Stimulated activated CD4-positive, alpha-beta T cell treated with anti-CD3 and anti-CD28 coated beads, TNF-alpha, amount 100 ng/mL, for 4 hours (primary cell): ENCODE measurements around the gene ACBD6.

ENCODE experiments used
- DNase-seq, 3 experiments: peaks; one replicate each; pipeline ENCODE4 v3.0.0-alpha.2; 2020; ENCODE audit warnings: low read depth in 3 of 3

Gene ACBD6

DNA sequence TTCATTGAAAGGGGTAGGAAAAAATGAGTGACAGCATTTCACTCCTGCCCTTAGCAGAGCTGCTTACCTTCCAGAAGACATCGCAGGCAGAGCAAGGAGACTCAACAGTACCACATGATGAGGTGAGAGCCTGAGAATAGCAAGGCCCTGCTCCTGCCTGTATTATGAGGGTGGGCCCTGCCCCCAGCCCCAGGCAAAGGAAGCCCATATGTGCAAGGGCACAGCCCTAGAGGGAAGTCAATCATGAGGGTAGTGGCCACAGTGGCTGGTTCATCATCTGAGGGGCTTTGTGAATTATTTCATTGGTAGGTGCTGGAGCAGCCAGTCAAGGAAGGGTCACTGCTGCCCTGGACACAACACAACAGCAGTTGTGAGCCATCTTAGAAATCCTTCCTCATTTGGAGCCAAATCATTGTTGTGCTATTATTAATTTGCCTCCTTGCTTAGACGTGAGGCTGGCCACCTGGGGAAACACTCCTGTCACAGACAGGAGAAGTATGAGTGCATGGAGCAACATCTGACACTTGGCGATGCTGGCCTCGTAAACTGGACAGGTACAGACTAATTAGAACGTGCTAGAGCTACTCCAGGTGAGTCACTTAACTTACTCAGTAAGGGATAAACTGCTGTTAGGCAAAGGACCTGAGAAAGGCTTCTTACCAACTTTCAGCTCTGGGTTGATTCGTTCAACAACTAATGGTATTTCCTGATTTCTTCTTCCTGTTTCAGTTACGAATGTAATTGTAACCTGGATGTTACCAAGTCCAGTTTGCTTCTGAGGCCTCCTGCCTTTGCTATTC, 22.7 kb upstream of the ACBD6 start:
- DNase-seq: no peak

DNA sequence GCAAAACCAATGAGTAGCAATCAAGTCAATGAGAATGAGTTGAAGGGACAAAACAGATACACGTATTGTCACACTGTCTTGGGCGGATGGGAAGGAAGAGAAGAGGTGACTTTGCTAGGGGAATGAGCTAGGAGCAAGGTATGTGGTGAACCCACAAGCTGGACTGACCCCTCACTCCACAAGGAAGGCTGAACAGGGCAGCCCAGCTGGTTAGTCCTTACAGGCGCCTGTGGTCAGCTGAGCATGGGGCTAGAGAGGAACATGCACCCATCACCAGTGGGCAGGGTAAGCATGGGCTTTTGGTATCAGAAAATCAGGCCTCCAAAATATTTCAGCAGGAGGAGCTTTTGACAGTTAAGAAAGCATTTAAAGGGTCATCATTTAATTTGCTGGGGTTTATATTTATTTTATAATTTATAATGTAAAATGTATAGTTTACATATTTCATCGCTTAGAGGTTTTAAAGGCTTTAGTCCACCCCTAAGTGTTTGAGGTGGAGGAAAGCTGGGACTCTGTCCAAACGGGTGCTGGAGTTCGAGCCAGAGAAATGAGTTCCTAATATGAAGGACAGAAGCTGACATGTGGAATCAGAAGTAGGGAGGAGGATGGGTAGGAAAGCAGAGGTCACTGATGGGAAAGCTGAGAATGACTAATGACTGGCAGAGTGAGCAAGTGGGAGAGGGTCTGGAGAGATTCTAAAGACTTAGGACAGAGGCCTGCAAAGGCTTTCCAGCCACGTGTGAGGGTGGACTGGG, 22.0 kb upstream of the ACBD6 start:
- no peak for DNase-seq

DNA sequence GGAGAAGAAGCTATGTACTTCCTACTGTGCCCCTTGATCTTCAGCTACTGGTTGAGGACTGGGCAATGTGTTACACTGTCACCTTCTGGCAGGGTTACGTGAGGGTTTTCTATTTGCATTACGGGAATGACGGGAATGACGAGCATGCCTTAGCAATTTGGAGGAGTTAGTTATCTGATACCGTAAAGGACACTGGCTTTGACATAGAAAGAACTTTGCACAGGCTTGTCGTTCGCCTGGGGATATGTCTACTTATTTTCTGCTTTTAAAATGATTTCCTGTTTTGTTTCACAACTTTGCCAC, 19.8 kb upstream of the ACBD6 start:
- DNase-seq: no peak

DNA sequence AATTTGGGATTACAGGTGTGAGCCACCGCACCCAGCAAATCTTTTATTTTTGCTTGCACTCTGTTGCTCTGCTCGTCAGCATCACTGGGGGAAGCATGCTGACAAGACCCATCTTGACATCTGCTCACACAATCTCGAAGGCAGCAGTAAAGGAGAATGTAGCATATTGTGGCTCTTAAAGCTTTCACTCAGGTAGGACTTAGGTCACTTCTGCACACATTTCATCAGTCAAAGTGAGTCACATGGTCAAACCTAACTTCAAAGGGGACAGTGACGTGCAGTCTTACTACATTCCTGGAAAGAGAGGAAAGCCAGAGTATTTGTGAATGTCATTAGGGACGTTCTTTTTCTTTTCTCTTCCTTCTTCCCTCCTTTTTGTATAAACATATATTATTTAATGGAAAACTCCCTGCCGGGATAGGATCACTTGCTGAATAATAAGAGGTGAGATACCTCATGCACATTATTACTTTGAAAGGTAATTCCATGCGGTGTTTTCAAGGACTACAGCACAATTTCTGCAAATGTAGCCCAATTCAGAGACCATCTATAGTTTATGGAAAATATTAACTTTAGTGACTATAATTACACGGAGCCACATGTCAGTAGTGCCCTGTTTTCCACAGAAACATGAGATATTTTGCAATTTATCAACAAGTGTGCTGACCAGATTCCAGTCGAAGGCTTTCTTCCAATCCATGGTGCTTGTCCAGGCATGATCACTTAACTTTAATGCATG, 19.3 kb upstream of the ACBD6 start:
- no peak for DNase-seq

DNA sequence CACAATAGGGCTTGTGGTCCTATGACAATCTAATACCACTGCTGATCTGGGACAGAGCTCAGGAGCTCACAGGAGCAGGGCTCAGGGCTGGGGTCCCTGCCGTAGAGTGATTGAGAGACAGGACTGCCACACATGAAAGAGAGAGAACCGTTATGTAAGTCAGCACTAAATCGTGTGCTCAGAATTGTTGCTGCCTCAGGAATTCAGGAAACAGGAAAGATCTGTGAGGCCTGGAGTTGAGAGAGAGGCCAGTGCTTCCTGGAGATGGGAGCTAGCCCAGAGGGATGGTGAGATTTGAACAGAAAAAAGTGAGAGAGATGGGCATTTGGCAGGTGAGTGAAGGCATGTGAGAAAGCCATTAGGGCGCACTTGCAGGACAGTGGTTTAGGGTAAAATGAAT, 17.5 kb upstream of the ACBD6 start:
- DNase-seq: no peak

DNA sequence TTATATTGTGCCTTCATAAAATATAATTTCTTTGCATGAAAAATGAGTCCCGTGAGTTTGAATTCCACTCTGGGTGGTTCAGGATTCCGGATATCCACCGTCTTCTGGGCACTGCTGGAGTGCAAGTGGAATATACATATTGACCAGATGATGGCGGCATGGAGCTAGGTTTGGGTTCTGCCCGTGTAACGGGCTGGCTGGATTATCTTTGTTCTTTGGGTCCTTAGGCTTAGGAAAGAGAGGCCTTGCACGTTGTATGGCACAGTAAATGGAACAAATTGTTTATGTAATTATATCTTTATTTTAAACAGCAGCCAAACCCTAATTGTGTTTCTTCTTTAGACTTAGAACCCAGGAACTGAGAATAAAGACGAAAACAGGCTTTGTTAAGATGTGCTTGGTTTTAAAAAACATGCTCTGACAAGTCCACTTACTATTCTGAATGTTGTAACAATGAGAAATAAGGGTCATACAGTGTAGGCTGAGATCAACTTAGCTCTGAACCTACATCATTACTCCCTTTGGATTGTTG, 13.5 kb upstream of the ACBD6 start:
- peak; percentile 16 to 38 (median 27) for DNase-seq

DNA sequence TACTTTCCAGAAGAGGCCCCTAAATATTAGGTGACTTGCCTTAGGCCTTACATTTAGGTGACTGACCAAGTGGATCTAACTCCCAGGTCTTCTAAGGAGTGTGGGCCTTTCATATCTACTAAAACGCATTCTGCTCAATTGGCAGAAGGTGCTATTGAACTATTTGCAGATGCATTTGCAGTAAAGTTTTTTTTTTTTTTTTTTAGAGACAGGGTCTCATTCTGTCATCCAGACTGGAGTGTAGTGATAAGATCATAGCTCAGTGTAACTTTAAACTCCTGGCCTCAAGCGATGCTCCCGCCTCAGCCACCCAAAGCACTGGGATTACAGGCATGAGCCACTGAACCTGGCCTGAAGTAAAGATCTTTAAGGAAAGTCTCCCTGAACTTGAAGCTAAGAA, 13.0 kb upstream of the ACBD6 start:
- no peak for DNase-seq

DNA sequence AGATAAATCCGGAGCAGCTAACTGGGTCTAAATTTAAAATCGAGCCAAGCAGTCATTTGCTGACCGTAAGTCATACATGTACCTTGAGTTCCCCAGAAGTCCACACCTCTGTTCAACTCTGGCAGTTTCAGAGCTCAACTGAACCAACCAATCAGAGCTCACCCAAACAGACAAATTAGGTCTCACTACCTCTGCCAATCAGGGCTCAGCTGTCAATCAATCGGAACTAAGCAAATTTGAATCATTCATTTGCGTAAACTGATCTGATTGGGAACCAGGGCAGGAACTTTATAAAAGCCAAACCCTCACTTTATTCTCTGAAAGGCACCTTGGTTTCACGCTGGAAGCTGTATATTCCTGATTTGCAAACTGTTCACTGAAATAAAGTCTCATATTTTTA, 11.2 kb upstream of the ACBD6 start:
- no peak for DNase-seq

DNA sequence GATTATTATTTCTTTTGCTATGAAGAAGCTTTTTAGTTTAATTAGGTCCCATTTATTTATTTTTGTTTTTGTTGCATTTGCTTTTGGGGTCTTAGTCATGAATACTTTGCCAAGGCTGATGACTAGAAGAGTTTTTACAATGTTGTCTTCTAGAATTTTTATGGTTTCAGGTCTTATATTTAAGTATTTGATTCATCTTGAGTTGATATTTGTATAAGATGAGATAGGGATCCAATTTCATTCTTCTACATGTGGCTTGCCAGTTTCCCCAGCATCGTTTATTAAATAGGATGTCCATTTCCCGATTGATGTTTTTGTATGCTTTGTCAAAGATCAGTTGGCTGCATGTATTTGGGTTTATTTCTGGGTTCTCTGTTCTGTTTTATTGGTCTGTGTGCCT, 8.5 kb upstream of the ACBD6 start:
- no peak for DNase-seq

DNA sequence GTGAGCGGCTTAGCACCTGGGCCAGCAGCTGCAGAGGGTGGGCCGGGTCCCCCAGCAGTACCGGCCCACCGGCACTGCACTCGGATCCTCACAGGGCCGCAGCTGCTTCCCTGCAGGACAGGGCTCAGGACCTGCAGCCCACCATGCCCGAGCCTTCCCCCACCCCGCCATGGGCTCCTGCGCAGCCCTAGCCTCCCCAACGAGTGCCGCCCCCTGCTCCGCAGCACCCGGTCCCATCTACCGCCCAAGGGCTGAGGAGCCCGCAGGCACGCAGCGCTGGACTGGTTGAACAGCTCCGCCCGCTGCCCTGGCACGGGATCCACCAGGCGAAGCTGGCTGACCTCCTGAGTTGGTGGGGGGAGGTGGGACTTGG, 6.3 kb upstream of the ACBD6 start:
- no peak for DNase-seq

DNA sequence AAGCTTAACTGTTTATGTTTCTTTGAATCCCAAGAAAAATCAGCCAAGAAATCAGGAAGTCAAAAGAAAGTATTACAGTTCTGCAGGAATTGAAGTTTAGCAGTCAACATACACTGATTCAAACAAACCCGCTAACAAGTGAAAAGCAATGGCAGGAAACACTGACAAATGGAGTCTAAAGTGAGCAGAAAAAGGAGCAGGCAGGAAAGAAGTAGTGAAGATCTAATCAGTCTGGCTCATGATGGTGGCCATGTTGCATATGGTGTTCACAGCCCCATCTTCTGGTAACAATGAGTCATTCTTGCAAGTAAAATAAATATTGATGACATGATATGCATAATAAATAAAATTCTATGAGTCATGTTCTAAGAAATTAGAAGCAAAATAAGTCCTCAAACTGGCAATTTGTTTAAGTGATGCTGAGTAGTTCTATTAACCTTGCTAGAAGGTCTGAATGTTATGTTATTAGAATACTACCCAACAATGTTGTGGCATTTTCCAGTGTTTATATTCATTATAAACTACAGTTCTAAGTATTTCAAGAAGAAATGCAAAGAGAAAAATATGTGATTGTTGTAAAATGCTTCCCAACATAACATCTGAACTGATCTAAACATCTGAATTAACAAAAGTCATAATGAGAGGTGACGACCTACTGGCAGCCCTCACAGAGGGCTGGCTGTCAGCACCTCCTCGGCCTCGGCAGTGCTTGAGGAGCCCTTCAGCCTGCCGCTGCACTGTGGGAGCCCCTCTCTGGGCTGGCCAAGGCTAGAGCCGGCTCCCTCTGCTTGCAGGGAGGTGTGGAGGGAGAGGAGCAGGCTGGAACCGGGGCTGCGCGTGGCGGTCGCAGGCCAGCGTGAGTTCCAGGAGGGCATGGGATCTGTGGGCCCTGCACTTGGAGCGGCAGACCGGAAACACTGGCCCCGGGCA, 5.7 kb upstream of the ACBD6 start:
- DNase-seq: no peak

DNA sequence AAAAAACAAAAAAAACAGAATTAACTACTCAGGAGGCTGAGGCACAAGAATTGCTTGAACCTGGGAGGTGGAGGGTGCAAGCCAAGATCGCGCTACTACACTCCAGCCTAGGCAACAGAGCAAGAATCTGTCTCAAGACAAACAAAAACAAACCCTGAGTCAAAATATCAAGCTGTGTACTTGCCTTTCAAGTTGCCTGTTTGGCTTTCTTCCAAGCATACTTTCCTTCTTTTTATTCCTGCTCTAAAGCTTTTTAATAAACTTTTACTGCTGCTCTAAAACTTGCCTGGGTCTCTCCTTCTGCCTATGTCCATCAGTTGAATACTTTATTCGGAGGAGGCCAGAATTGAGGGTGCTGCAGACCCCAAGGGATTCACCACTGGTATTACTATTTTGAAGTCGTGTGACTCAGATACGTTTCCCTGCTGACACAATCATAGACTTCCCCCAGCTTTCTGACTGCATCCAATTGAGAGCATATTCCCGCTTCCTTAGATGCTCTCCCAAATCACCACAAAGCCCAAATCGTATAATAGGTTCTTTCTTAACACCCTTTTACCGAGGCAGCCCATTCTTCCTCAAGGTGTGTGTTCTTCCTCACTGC, 3.5 kb upstream of the ACBD6 start:
- DNase-seq: no peak

DNA sequence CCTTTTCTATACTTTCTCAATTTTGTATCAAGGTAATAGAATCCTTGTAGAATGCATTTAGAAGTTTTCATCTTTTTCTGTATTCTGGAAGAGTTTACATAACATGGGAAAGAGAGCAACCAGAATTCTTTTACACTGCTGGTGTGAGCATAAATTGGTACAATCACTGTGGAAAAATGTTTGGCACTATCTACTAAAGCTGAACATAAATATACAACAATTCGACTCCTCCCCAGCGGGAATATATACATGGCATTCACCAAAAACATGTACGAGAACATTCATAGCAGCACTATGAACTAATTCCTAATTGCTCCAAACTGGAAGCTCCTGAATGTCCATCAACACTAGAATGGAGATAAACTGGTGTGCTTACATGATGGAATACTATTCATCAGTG, 1.8 kb upstream of the ACBD6 start:
- DNase-seq: no peak

DNA sequence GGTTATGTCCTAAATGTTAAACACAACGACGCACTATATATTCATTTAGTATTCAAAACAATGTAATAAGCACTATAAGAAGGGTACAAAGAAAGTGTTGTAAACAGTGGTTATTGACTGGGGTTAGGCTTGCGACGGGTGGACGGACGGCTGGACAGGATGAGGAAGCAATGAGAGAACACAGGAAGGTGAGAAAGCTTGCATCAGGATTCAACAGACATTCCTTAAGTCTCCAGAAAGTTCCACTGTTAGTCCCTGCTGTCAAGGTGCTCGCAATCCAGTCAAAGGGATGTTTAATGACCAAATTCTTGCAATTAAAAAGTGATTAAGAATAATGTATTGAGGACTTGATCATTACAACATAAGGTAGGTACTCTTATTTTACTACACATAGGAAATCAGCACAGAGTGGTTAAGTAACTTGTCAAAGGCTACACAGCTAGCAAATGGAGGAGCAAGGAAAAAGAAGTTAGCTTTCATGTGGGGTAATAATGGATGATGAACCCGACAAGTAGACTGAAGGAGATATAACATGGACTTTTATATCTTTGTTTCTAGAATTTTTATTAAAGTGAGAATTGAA, 994 bp upstream of the ACBD6 start:
- no peak for DNase-seq

DNA sequence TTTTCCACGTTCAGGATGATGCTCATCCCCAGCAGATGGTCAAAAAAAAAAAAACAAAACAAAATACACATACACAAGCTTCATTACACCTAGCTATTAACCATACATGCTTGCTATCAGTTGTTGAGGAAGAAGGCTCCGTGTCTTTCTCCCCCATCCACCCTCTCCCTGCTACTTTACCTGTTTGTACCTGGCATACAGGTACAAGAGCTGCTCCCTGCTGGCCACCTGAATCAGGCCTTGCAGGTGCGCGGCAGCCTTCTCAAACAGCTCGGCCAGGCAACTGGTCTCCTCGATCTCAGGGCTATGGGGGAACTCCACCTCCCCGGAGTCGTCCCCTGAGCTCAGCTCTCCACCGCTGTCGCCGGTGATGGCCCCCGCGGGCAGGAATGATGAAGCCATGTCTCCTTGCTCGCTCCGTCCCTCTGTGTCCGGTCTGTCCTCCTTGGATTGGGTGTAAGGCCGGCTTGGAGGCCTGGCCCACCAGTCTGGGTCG, 464 bp downstream of the ACBD6 start:
- no peak for DNase-seq

DNA sequence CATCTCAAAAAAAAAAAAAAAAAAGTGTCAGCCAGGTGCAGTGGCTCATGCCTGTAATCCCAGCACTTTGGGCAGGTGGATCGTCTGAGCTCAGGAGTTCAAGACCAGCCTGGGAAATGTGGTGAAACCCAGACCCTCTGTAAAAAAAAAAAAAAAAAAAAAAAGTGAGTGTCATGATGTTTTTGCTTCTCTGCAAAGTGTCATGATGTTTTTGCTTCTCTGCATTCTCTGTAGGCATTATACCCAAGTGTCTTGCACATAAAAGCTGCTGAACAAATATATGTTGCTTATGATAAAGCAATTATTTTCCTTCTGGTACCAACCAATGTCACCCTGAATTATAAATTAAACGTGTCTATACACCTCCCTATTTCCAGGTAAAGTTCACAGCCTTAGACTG, 1.7 kb downstream of the ACBD6 start:
- no peak for DNase-seq

DNA sequence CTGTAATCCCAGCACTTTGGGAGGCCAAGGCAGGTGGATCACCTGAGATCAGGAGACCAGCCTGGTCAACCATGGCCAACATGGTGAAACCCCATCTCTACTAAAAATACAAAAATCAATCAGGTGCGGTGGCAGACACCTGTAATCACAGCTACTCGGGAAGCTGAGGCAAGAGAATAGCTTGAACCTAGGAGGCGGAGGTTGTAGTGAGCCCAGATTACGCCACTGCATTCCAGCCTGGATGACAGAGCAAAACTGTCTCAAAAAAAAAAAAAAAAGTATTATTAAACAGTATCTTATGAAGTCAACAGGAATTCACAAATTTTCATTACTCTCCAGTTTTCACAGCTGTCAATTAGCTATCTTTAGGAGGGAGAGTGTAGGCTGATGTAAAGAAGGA, 3.8 kb downstream of the ACBD6 start:
- no peak for DNase-seq

DNA sequence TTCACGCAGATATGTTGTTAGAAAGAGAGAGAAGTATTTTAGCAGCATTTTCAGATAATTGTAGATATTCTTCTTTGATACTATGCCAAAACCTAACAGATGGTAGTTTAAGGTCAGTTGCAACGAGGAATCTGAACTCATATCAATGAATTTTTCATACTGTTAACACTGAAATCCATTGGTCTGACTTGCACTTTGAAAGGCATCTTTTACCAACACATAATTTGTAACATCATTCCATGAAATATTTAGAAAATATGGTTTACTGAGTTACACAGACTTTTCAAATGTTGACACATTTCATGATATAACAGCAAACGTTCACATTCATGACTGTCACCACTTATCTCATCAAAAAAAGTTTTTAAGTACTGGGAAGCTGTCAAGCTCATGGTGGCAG, 4.6 kb downstream of the ACBD6 start:
- no peak for DNase-seq

DNA sequence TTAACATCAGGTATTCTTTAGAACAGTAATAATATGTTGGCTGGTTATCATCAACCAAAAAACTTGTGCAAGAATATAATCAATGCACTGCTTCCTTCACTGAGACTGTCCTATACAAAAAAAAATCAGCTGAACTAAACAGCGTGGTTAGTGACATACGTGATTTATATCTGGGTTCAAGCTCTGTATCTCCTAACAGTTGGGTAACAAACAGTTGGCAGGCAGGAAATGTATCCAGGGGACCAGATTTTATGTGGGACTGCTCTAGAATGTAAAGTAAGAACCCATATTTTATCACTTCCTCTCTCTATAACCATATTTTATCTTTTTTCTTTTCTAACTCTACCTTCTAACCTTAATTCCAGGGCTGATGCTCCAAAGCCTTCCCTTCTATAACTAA, 8.0 kb downstream of the ACBD6 start:
- DNase-seq: no peak

DNA sequence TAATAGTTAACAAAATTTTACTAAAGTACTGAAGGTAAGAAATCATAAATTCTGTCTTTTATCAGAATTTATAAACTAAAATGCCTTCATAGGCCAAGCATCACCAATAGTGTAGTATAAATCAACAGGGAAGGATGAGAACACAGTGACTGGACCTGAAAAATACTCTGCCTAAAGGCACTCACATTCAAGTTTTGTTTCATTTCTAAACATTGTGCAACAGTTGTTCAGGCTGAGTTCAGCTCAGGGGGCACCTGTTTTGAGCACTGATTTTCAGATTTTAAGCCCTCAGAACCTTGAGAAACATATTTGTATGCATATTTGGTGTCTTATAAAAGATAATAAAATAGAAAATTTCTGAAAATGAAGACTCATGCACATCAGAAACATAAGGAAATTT, 12.4 kb downstream of the ACBD6 start:
- no peak for DNase-seq

DNA sequence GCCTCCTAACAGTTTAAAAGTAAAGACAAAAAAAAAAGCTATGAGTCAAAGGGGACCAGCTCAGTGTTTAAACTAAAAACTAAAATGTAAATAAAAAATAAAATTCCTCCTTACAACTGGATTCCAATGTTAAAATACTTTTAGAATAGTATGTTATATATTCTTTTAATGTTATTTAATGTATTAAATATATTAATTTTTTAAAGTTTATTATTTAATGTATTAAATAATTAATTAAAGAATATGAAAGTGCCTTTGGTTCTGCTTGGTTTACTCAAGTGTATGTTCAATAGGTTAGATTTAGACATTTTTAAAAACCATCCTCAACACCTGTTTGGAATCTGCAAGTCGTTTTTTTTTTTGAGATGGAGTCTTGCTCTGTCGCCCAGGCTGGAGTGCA, 13.1 kb downstream of the ACBD6 start:
- no peak for DNase-seq
